HCT116 (cell line): ENCODE measurements around the gene F10. TPM values are rescaled to one million over a fixed set of nuclear protein-coding genes. Genes with fewer than 3 reads are reported as not detected.

ENCODE experiments used
- ATAC-seq: fragments of 200-7000 bp; cut with Tn5 transposase; 2 replicates; pipeline ENCODE4 v1.9.1; 2020; ENCODE audit warnings: mild to moderate bottlenecking, moderate library complexity
- BruUV-seq: library from RNA; stranded (reverse); fragments of 400-500 nt; replicated peaks from 2 replicates; lab custom pipeline; 2021; lab: Mats Ljungman, UMichigan
- CTCF ChIA-PET: fragments of 300-600 bp; sonication (Branson Sonifier 250); formaldehyde crosslinking; loops from one replicate; lab custom pipeline; 2021; ENCODE audit warnings: antibody characterized with exemption; lab: Charles Lee
- POLR2A ChIA-PET: fragments of 300-600, 350-600 bp; sonication (Branson Sonifier 250); formaldehyde crosslinking; loops from one replicate; lab custom pipeline; 2021; ENCODE audit warnings: antibody characterized with exemption; lab: Charles Lee
- RAD21 ChIA-PET, 2 experiments: fragments of 300-600 bp; sonication (Branson Sonifier 250); formaldehyde crosslinking; loops; one replicate each; lab custom pipeline; 2023; ENCODE audit warnings: low total read pairs in 2 of 2; ENCODE audit not compliant: uncharacterized antibody in 2 of 2, unreplicated experiment in 2 of 2, low non-redundant PET in 1 of 2; lab: Charles Lee
- DNase-seq: peaks from one replicate; pipeline ENCODE4 v3.0.0-alpha.2; 2010; ENCODE audit warnings: low read depth, low spot score
- H2AFZ ChIP-seq: fragments of 200-600 bp; shearing (Covaris generic), sonication (generic); 2 replicates; pipeline ENCODE4 v1.6.1; 2017; ENCODE audit warnings: low read depth, mixed run types, mixed read lengths, antibody characterized with exemption, low read length; ENCODE audit not compliant: poor library complexity, severe bottlenecking
- H3K27ac ChIP-seq: 2 replicates; pipeline ENCODE4 v1.5.1; 2012; ENCODE audit warnings: low read depth, low read length
- H3K27me3 ChIP-seq: fragments of 200-600 bp; sonication (generic); 2 replicates; pipeline ENCODE4 v1.6.1; 2016; ENCODE audit warnings: mixed run types, low read length, mixed read lengths; ENCODE audit not compliant: insufficient read depth
- H3K36me3 ChIP-seq, 2 experiments: fragments of 200-500 bp in 1 of 2; fragments of 200-600 bp in 1 of 2; sonication (Bioruptor generic) in 1 of 2; sonication (generic) in 1 of 2; 2 replicates each; pipeline versions ENCODE4 v1.5.1 to v1.6.1; 2014 to 2016; ENCODE audit warnings: low read length in 2 of 2, inconsistent platforms in 1 of 2, mixed read lengths in 1 of 2, mixed run types in 1 of 2; ENCODE audit not compliant: insufficient read depth in 2 of 2, control insufficient read depth in 1 of 2
- H3K4me1 ChIP-seq, 2 experiments: fragments of 200-600 bp in 1 of 2; sonication (generic) in 1 of 2; 2 replicates each; pipeline versions ENCODE4 v1.5.1 to v1.6.1; 2012 to 2017; ENCODE audit warnings: low read length in 2 of 2, inconsistent platforms in 1 of 2, mild to moderate bottlenecking in 1 of 2, mixed read lengths in 1 of 2, mixed run types in 1 of 2, moderate library complexity in 1 of 2; ENCODE audit not compliant: insufficient read depth in 2 of 2, control insufficient read depth in 1 of 2
- H3K4me2 ChIP-seq: fragments of 200-600 bp; sonication (generic); 2 replicates; pipeline ENCODE4 v1.6.1; 2017; ENCODE audit warnings: mixed run types, low read length, mixed read lengths
- H3K4me3 ChIP-seq, 2 experiments: fragments of 200-600 bp in 1 of 2; sonication (generic) in 1 of 2; replicated peaks in 1 of 2; 2 replicates each; pipeline ENCODE4 v1.5.1; 2011 to 2016; ENCODE audit warnings: low read length in 2 of 2, control low read depth in 1 of 2, low read depth in 1 of 2, mild to moderate bottlenecking in 1 of 2, mixed read lengths in 1 of 2, mixed run types in 1 of 2
- H3K79me2 ChIP-seq: fragments of 200-600 bp; sonication (generic); 2 replicates; pipeline ENCODE4 v1.6.1; 2017; ENCODE audit warnings: mild to moderate bottlenecking, mixed run types, low read length, moderate library complexity, mixed read lengths; ENCODE audit not compliant: insufficient read depth
- H3K9ac ChIP-seq: fragments of 200-600 bp; sonication (generic); 2 replicates; pipeline ENCODE4 v1.6.1; 2016; ENCODE audit warnings: low read length, mixed read lengths
- H3K9me2 ChIP-seq: fragments of 200-600 bp; sonication (generic), shearing (Covaris generic); 2 replicates; pipeline ENCODE4 v1.6.1; 2017; ENCODE audit warnings: mixed run types, mild to moderate bottlenecking, moderate library complexity; ENCODE audit not compliant: insufficient read depth
- H3K9me3 ChIP-seq, 2 experiments: fragments of 200-500 bp in 1 of 2; fragments of 200-600 bp in 1 of 2; sonication (Bioruptor generic) in 1 of 2; sonication (generic) in 1 of 2; 2 replicates each; pipeline ENCODE4 v1.6.1; 2014 to 2017; ENCODE audit warnings: low read length in 2 of 2, mixed read lengths in 2 of 2, inconsistent platforms in 1 of 2, low read depth in 1 of 2, mild to moderate bottlenecking in 1 of 2, mixed run types in 1 of 2, moderate library complexity in 1 of 2; ENCODE audit not compliant: control insufficient read depth in 1 of 2, insufficient read depth in 1 of 2
- H4K20me1 ChIP-seq: fragments of 200-600 bp; sonication (generic), shearing (Covaris generic); 2 replicates; pipeline ENCODE4 v1.6.1; 2017; ENCODE audit warnings: mixed run types, mild to moderate bottlenecking, moderate library complexity; ENCODE audit not compliant: insufficient read depth
- CTCF ChIP-seq, 3 experiments: fragments of 200-600 bp in 1 of 3; sonication (generic) in 1 of 3; IDR thresholded peaks in 2 of 3; conservative IDR thresholded peaks in 1 of 3; 2 replicates each; pipeline ENCODE4 v1.5.1; 2012 to 2017; ENCODE audit warnings: low read depth in 2 of 3, low read length in 2 of 3, antibody characterized with exemption in 1 of 3, borderline replicate concordance in 1 of 3, control low read depth in 1 of 3, mild to moderate bottlenecking in 1 of 3, mixed read lengths in 1 of 3, mixed run types in 1 of 3, moderate library complexity in 1 of 3; ENCODE audit not compliant: insufficient read depth in 1 of 3
- EGR1 ChIP-seq: IDR thresholded peaks from 2 replicates; pipeline ENCODE4 v1.6.1; 2012; ENCODE audit warnings: low read depth
- EZH2phosphoT487 ChIP-seq: fragments of 200-600 bp; IDR thresholded peaks from 2 replicates; pipeline ENCODE4 v1.6.1; 2018; ENCODE audit warnings: antibody characterized with exemption, borderline replicate concordance
- JUND ChIP-seq: IDR thresholded peaks from 2 replicates; pipeline ENCODE4 v1.6.1; 2012
- RAD21 ChIP-seq: IDR thresholded peaks from 2 replicates; pipeline ENCODE4 v1.6.1; 2012; ENCODE audit warnings: low read depth, mild to moderate bottlenecking
- intact Hi-C: fragments of 100-400 bp; cut with micrococcal nuclease; formaldehyde crosslinking; loops from 2 replicates; pipeline ENCODE4 v1.10.0; 2022
- total RNA-seq: library from RNA; stranded (reverse); gene quantifications from one replicate; pipeline ENCODE4 v1.2.1, GENCODE V29; 2021; ENCODE audit not compliant: unreplicated experiment

F10 gene
- total RNA-seq, 1 experiment from 2014 or later = 4.0 TPM

DNA sequence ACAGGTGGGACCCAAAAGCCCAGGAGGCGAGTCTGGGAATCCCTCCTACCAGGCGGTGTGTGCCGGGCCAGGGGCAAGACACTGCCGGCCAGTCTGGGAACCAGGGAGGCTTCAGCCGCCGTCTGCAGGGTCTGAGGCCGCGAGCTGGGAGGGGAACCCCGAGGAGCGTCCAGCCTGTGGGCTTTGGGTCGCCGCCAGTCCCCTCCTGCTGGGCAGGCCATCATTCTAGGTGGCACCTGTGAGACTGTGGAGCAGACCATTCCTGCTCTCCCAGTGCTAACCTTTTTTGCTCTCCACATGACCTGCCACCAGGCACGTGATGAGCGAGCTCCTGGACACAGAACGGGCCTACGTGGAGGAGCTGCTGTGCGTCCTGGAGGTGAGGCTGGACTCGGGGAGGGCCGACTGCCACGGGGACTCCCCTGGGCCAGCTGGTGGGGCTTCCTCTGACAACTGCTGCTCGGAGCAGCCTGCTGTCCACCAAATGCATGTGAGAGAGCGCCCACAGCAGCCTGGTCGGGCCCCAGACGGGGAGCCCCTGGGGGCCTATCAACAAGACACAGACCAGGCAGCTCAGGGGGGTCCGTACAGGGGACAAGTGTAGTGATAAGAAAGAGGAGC is 41.6 kb upstream of the F10 start:
- RAD21 ChIA-PET = no interaction called here

More for the DNA sequence above, 41.6 kb upstream of the F10 start:
- no TSS peak for BruUV-seq
- H3K9me2 ChIP-seq = no peaks in the 10 kb centered on the region
- CTCF ChIA-PET = no interaction called here
- no peak overlapping the region for H3K27ac ChIP-seq
- DNase-seq (no peak), ATAC-seq (no peak)
- no peaks in the 10 kb centered on the region for H4K20me1 ChIP-seq
- H3K4me1 ChIP-seq = peaks cover 7 to 11% of the 10 kb centered on the region in 2 experiments; a peak in 3 of 4 replicates
- POLR2A ChIA-PET = no interaction called here
- H3K9me3 ChIP-seq = no peaks in the 10 kb centered on the region
- no peak overlapping the region for H3K4me3 ChIP-seq
- TF ChIP-seq CTCF (IDR thresholded peaks at IDR 0.05 in 2 of 3, conservative IDR thresholded peaks at IDR 0.05 in 1 of 3; ENCODE audit: borderline replicate concordance in 1 of 3, insufficient read depth in 1 of 3, low read depth in 2 of 3, low read length in 2 of 3) = no peak
- TF ChIP-seq JUND = no peak
- no peak for TF ChIP-seq RAD21
- no peak for TF ChIP-seq EZH2phosphoT487
- TF ChIP-seq EGR1 = no peak
- no peaks in the 10 kb centered on the region for H3K27me3 ChIP-seq
- no peaks in the 10 kb centered on the region for H3K79me2 ChIP-seq
- no peak overlapping the region for H2AFZ ChIP-seq
- no peak overlapping the region for H3K9ac ChIP-seq
- intact Hi-C loops = loop anchor here (10.0 kb wide), 1 partner anchor 74 kb away; the partner anchor contains the start of gene PROZ
- H3K4me2 ChIP-seq = no peak overlapping the region
- no peaks in the 10 kb centered on the region for H3K36me3 ChIP-seq
